Sigmoid colon (tissue), 7 donors: Measurements from ENCODE around the gene KCNJ14. TPM values are rescaled to one million over a fixed set of nuclear protein-coding genes. Genes with fewer than 3 reads are reported as not detected.
"Not testable (repeated sequence)": the region's sequence is repeated elsewhere in the genome, so short reads cannot be mapped to it uniquely, and the experiment has no call there.

Experiments
- DNase-seq: peaks from one replicate; pipeline ENCODE4 v3.0.0-alpha.2; 2019
- H3K27ac ChIP-seq, 4 donors: fragments of 200-600 bp; sonication (generic); one replicate each; pipeline ENCODE4 v1.5.1; 2016 to 2019; ENCODE audit warnings: mild to moderate bottlenecking in 1 of 4
- H3K27me3 ChIP-seq, 3 donors: fragments of 200-600 bp; sonication (generic); one replicate each; pipeline ENCODE4 v1.5.1; 2019; ENCODE audit warnings: mild to moderate bottlenecking in 1 of 3
- H3K36me3 ChIP-seq, 4 donors: fragments of 200-600 bp; sonication (generic); one replicate each; pipeline ENCODE4 v1.5.1; 2016 to 2019
- H3K4me1 ChIP-seq, 4 donors: fragments of 200-600 bp; sonication (generic); one replicate each; pipeline ENCODE4 v1.5.1; 2017 to 2019
- H3K4me3 ChIP-seq, 4 donors: fragments of 200-600 bp; sonication (generic); one replicate each; pipeline ENCODE4 v1.5.1; 2017 to 2019; ENCODE audit warnings: mild to moderate bottlenecking in 2 of 4, moderate library complexity in 1 of 4
- H3K9me3 ChIP-seq, 4 donors: fragments of 200-600 bp in 3 of 4; sonication (generic) in 3 of 4; one replicate each; pipeline versions ENCODE4 v1.5.1 to v1.6.1; 2013 to 2019
- EP300 ChIP-seq, 4 donors: sonication (generic); formaldehyde crosslinking; IDR thresholded peaks; one replicate each; pipeline ENCODE4 v1.6.1; 2017; ENCODE audit warnings: antibody characterized with exemption in 4 of 4
- POLR2A ChIP-seq, 2 donors: fragments of 450-650 bp; IDR thresholded peaks; one replicate each; pipeline ENCODE4 v1.6.1; 2016; ENCODE audit warnings: antibody characterized with exemption in 2 of 2, mild to moderate bottlenecking in 2 of 2, moderate library complexity in 2 of 2
- POLR2AphosphoS5 ChIP-seq, 4 donors: sonication (generic); formaldehyde crosslinking; IDR thresholded peaks; one replicate each; pipeline ENCODE4 v1.6.1; 2017; ENCODE audit warnings: antibody characterized with exemption in 4 of 4
- WGBS, 2 donors: extraction: QIAGEN DNeasy Blood & Tissue Kit; methylation state at CpG; one replicate each; pipeline ENCODE4 v1.1.7; 2013; 5-methylcytosine and 5-hydroxymethylcytosine counted together
- intact Hi-C: fragments of 100-400 bp; cut with DNase I; formaldehyde crosslinking; loops from one replicate; pipeline ENCODE4 v1.15.1; 2023
- polyA plus RNA-seq, 3 donors: library from polyadenylated mRNA; stranded (reverse); fragments of 200-250 nt; gene quantifications; one replicate each; pipeline ENCODE4 v1.2.3, GENCODE V29; 2013
- total RNA-seq, 4 donors: library from RNA; depleted of rRNA; stranded (reverse); fragments of >200 nt; gene quantifications; one replicate each; pipeline ENCODE4 v1.1.0, GENCODE V29; 2016
- TF ChIP-seq, protein P1 (sequence below), 4 experiments: fragments of 450-650 bp in 3 of 4; fragments of 200-600 bp in 1 of 4; IDR thresholded peaks; one replicate each; pipeline ENCODE4 v1.5.1; 2016 to 2019; ENCODE audit warnings: antibody characterized with exemption in 4 of 4, mild to moderate bottlenecking in 3 of 4, moderate library complexity in 2 of 4
- donor health status: healthy with polysubstance abuse.
- donor health status: Bipolar disorder and iron deficiency.
- donor health status: healthy.

Gene KCNJ14
- total and polyA plus RNA-seq, 7 donors = under 0.01 to 1.4 (median 0.44) TPM; not detected in 1

DNA sequence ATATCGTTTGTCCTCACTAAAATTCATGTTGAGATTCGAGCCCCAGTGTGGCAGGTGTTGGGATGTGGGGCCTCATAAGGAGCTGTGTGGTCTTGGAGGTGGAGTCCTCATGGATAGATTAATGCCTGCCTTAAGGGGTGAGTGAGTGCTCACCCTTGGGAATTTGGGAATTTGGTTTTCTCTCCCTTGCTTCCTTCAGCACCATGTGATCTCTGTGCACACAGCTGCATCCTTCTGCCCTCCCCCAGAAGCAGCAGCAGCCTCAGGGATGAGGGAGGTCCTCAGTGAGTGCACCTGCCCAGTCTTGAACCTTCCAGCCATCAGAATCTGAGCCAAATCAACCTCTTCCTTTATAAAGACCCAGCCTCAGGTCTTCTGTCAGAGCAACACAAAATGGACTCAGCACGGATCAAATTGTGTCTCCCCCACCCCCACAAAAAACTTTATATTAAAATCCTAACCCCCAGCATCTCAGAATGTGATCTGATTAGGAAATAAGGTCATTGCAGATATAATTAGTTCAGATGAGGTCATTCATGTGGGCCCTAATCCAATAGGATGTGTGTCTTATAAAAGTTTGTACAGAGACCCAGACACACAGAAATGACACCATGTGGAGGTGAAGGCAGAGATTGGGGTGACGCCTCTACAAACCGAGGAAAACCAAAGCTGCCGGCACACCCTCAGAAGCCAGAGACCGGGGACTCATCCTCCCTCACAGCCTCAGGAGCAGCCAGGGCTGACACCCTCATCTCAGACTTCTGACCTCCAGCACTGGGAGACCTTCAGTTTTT is 26.7 kb downstream of the KCNJ14 start:
- H3K4me3 ChIP-seq = no peak overlapping the region
- no peaks in the 10 kb centered on the region for H3K27me3 ChIP-seq
- H3K9me3 ChIP-seq = no peaks in the 10 kb centered on the region
- H3K36me3 ChIP-seq = peaks cover 0 to 26% (median 10%) of the 10 kb centered on the region in 4 donors
- peaks cover 0 to 25% (median 11%) of the 10 kb centered on the region in 4 donors for H3K4me1 ChIP-seq
- no peak for DNase-seq
- 68 to 79% methylated on average over 7 of the region's 7 CpGs for WGBS, 2 donors
- H3K27ac ChIP-seq = peak overlapping the region in 1 of 4 donors; percentile 93
- no peak for TF ChIP-seq POLR2AphosphoS5 (IDR thresholded peaks at IDR 0.05)
- TF ChIP-seq EP300 (IDR thresholded peaks at IDR 0.05) = no peak
- TF ChIP-seq, protein P1, sequence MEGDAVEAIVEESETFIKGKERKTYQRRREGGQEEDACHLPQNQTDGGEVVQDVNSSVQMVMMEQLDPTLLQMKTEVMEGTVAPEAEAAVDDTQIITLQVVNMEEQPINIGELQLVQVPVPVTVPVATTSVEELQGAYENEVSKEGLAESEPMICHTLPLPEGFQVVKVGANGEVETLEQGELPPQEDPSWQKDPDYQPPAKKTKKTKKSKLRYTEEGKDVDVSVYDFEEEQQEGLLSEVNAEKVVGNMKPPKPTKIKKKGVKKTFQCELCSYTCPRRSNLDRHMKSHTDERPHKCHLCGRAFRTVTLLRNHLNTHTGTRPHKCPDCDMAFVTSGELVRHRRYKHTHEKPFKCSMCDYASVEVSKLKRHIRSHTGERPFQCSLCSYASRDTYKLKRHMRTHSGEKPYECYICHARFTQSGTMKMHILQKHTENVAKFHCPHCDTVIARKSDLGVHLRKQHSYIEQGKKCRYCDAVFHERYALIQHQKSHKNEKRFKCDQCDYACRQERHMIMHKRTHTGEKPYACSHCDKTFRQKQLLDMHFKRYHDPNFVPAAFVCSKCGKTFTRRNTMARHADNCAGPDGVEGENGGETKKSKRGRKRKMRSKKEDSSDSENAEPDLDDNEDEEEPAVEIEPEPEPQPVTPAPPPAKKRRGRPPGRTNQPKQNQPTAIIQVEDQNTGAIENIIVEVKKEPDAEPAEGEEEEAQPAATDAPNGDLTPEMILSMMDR (IDR thresholded peaks at IDR 0.05) = no peak
- no peak for TF ChIP-seq POLR2A (IDR thresholded peaks at IDR 0.05)
- intact Hi-C loops = no loop called here

DNA sequence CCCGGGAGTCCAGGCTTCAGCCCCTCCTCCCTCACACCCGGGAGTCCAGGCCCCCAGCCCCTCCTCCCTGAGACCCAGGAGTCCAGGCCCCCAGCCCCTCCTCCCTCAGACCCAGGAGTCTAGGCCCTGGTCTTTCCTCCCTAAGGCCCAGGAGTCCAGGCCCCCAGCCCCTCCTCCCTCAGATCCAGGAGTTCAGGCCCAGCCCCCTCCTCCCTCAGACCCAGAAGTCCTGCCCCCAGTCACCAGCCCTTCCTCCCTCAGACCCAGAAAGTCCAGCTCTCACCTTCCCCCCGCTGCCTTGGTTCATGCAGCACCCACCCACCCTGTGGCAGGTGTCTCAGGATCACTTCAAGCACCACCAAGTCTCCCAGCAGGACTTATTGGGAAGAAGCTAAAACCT is 27.9 kb downstream of the KCNJ14 start:
- TF ChIP-seq EP300 (IDR thresholded peaks at IDR 0.05) (no peak), POLR2AphosphoS5 (IDR thresholded peaks at IDR 0.05) (no peak), POLR2A (IDR thresholded peaks at IDR 0.05) (no peak)
- TF ChIP-seq, protein P1 (IDR thresholded peaks at IDR 0.05) = no peak
- 36 to 55% methylated on average over 3 of the region's 3 CpGs for WGBS, 2 donors
- Histone ChIP-seq H3K27me3 (no peaks in the 10 kb centered on the region), H3K4me3 (no peak overlapping the region), H3K4me1 (peaks cover 0 to 35% (median 19%) of the 10 kb centered on the region in 4 donors), H3K27ac (no peak overlapping the region), H3K9me3 (no peaks in the 10 kb centered on the region), H3K36me3 (peaks cover 0 to 14% (median under 1%) of the 10 kb centered on the region in 4 donors)
- intact Hi-C loops = no loop called here
- DNase-seq = no peak

DNA sequence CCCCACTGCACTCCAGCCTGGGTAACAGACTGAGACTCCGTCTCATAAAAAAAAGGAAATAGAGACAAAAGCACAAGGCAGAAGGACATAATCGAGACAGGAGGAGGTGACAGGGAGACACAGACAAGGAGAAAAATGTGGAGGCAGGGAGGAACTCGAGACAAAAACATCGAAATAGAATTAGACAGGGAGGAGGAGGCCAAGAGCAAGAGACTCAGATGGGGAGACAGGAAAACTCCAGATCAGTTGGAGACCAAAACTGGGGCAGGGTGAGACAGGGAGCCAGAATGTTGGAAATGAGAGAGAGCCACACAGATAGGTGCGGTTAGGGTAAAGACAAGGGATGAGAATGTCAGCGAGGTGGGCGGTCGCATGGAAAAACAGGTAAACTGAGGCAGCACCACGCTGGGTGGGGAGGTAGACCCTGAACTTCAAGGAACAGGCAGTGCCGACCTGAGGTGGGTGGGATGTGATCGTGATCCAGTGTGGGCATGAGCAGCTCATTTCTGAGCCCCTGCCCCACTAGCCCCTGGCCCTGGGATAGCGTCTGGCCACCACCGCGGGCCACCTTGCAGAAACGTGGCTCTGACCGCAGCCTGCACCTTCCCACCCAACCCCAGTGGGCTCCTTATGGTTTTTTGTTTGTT is 29.0 kb downstream of the KCNJ14 start:
- no peak overlapping the region for H3K4me3 ChIP-seq
- peaks cover 0 to 3% (median 0%) of the 10 kb centered on the region in 4 donors for H3K36me3 ChIP-seq
- no peaks in the 10 kb centered on the region for H3K9me3 ChIP-seq
- 79 to 86% methylated on average over 16 of the region's 16 CpGs for WGBS, 2 donors
- no peak overlapping the region for H3K27ac ChIP-seq
- no peaks in the 10 kb centered on the region for H3K27me3 ChIP-seq
- DNase-seq = no peak
- TF ChIP-seq POLR2AphosphoS5 (IDR thresholded peaks at IDR 0.05) = no peak
- TF ChIP-seq, protein P1 (IDR thresholded peaks at IDR 0.05) = no peak
- no peak for TF ChIP-seq POLR2A (IDR thresholded peaks at IDR 0.05)
- TF ChIP-seq EP300 (IDR thresholded peaks at IDR 0.05) = no peak
- peaks cover 0 to 36% (median 21%) of the 10 kb centered on the region in 4 donors for H3K4me1 ChIP-seq
- intact Hi-C loops = no loop called here

DNA sequence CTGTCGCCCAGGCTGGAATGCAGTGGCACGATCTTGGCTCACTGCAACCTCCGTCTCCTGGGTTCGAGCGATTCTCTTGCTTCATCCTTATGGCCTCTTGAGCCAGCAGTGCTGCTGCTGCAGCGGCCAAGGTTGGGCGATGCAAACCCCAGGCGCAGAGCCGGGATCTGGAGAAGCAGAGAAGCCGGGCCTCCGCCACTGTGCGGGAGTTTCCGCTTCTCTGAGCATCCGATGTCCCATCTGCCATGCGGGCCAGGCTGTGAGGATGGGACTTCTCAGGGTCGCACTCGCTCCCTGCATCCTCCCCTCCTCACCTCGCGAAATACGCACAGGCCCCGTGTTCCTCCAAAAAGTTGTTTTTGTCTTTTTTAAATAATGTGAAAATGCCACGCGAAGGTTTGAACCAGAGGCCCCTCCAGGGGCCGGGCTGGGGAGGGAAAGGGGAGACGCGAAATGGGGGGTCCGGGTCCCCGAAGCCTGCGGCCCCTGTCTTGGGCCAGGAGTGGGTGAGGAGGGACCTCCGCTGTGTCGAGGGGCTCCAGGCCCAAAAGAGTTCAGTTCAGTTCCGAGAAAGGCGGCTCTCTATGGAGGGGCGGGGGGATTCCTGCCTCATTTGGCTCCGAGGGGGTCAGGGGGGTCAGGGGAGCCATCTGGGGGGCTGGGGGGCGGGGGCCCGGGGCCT is 29.7 kb downstream of the KCNJ14 start:
- 83 to 84% methylated on average over 37 of the region's 37 CpGs for WGBS, 2 donors
- TF ChIP-seq POLR2A (IDR thresholded peaks at IDR 0.05) (no peak), POLR2AphosphoS5 (IDR thresholded peaks at IDR 0.05) (no peak), EP300 (IDR thresholded peaks at IDR 0.05) (no peak)
- TF ChIP-seq, protein P1 (IDR thresholded peaks at IDR 0.05) = no peak
- Histone ChIP-seq H3K36me3 (no peaks in the 10 kb centered on the region), H3K4me3 (no peak overlapping the region), H3K4me1 (peaks cover 0 to 36% (median 21%) of the 10 kb centered on the region in 4 donors), H3K9me3 (no peaks in the 10 kb centered on the region), H3K27ac (no peak overlapping the region), H3K27me3 (no peaks in the 10 kb centered on the region)
- DNase-seq = no peak
- intact Hi-C loops = no loop called here

- WGBS, 2 donors = 25 to 83% methylated on average over 10 of the region's 10 CpGs
- intact Hi-C loops = not testable (repeated sequence)
Measured at GRCh38 chr19:48486706-48487105, 31.3 kb downstream of the KCNJ14 start.

More at GRCh38 chr19:48486706-48487105, 31.3 kb downstream of the KCNJ14 start:
- peaks cover 0 to 35% (median 22%) of the 10 kb centered on the region in 4 donors for H3K4me1 ChIP-seq
- not testable (repeated sequence) for H3K27me3 ChIP-seq, H3K9me3 ChIP-seq, H3K27ac ChIP-seq, H3K4me3 ChIP-seq, DNase-seq, H3K36me3 ChIP-seq
